HEK293 (cell line): ENCODE measurements around the gene OR5B21.

ENCODE experiments used
- CTCF ChIA-PET: fragments of 350-600 bp; formaldehyde crosslinking; extraction: SDS; loops from one replicate; lab custom pipeline; 2021; ENCODE audit warnings: antibody characterized with exemption; lab: Yijun Ruan, JAX
- POLR2A ChIA-PET: fragments of 300-600 bp; formaldehyde crosslinking; extraction: SDS; loops from one replicate; lab custom pipeline; 2020; ENCODE audit warnings: antibody characterized with exemption, inconsistent platforms; lab: Yijun Ruan, JAX
- H3K27ac ChIP-seq: fragments of 200-500 bp; sonication (Bioruptor generic); 2 replicates; pipeline ENCODE4 v1.5.1; 2014; ENCODE audit warnings: low read depth, low read length, control low read depth, inconsistent platforms; ENCODE audit errors: extremely low read depth
- H3K36me3 ChIP-seq, 2 experiments: fragments of 200-500 bp in 1 of 2; sonication (Bioruptor generic) in 1 of 2; 1 replicate in 1 of 2; 2 replicates in 1 of 2; pipeline ENCODE4 v1.5.1; 2014 to 2017; ENCODE audit warnings: inconsistent platforms in 2 of 2, low read length in 2 of 2; ENCODE audit not compliant: control insufficient read depth in 2 of 2, insufficient read depth in 1 of 2
- H3K4me1 ChIP-seq: fragments of 200-500 bp; sonication (Bioruptor generic); 2 replicates; pipeline ENCODE4 v1.5.1; 2014; ENCODE audit warnings: mild to moderate bottlenecking, low read length, inconsistent platforms; ENCODE audit not compliant: control insufficient read depth, insufficient read depth
- H3K4me3 ChIP-seq: 2 replicates; pipeline ENCODE4 v1.5.1; 2011; ENCODE audit warnings: low read depth, mild to moderate bottlenecking, control low read depth, low read length, moderate library complexity
- H3K9me3 ChIP-seq: fragments of 200-500 bp; sonication (Bioruptor generic); 2 replicates; pipeline ENCODE4 v1.5.1; 2014; ENCODE audit warnings: low read depth, low read length, inconsistent platforms; ENCODE audit not compliant: control insufficient read depth, insufficient read depth
- SALL2 ChIP-seq: fragments of 450-650 bp; formaldehyde crosslinking; IDR thresholded peaks from 2 replicates; pipeline ENCODE4 v1.5.0; 2017; ENCODE audit warnings: missing biosample characterization, mild to moderate bottlenecking, missing genetic modification characterization, borderline replicate concordance
- SP3 ChIP-seq: fragments of 450-650 bp; formaldehyde crosslinking; IDR thresholded peaks from 2 replicates; pipeline ENCODE4 v1.5.1; 2016; ENCODE audit warnings: missing biosample characterization, missing genetic modification characterization
- TRIM28 ChIP-seq: IDR thresholded peaks from 2 replicates; pipeline ENCODE4 v1.6.1; 2011; ENCODE audit warnings: low read length, control low read depth, borderline replicate concordance
- ZBTB21 ChIP-seq: fragments of 450-650 bp; formaldehyde crosslinking; IDR thresholded peaks from 2 replicates; pipeline ENCODE4 v1.5.1; 2017; ENCODE audit warnings: missing biosample characterization, missing genetic modification characterization
- ZNF10 ChIP-seq: fragments of 450-650 bp; formaldehyde crosslinking; IDR thresholded peaks from 2 replicates; pipeline ENCODE4 v1.5.1; 2017; ENCODE audit warnings: missing biosample characterization, missing genetic modification characterization
- ZNF133 ChIP-seq: fragments of 450-650 bp; formaldehyde crosslinking; IDR thresholded peaks from 2 replicates; pipeline ENCODE4 v1.5.1; 2016; ENCODE audit warnings: missing biosample characterization, missing genetic modification characterization
- ZNF175 ChIP-seq: fragments of 450-650 bp; formaldehyde crosslinking; IDR thresholded peaks from 2 replicates; pipeline ENCODE4 v1.5.1; 2016; ENCODE audit warnings: missing biosample characterization, missing genetic modification characterization
- ZNF248 ChIP-seq: fragments of 450-650 bp; formaldehyde crosslinking; IDR thresholded peaks from 2 replicates; pipeline ENCODE4 v1.5.1; 2017; ENCODE audit warnings: missing biosample characterization, missing genetic modification characterization
- ZNF266 ChIP-seq: fragments of 450-650 bp; formaldehyde crosslinking; IDR thresholded peaks from 2 replicates; pipeline ENCODE4 v1.5.1; 2016; ENCODE audit warnings: missing biosample characterization, missing genetic modification characterization, low read depth
- ZNF324 ChIP-seq: fragments of 450-650 bp; formaldehyde crosslinking; IDR thresholded peaks from 2 replicates; pipeline ENCODE4 v1.5.1; 2016; ENCODE audit warnings: missing biosample characterization, missing genetic modification characterization
- ZNF335 ChIP-seq: fragments of 450-650 bp; formaldehyde crosslinking; conservative IDR thresholded peaks from 2 replicates; pipeline ENCODE4 v1.5.1; 2016; ENCODE audit warnings: missing biosample characterization, missing genetic modification characterization
- ZNF433 ChIP-seq: fragments of 450-650 bp; formaldehyde crosslinking; IDR thresholded peaks from 2 replicates; pipeline ENCODE4 v1.5.1; 2016; ENCODE audit warnings: missing biosample characterization, missing genetic modification characterization, low read depth
- ZNF473 ChIP-seq: fragments of 450-650 bp; formaldehyde crosslinking; IDR thresholded peaks from 2 replicates; pipeline ENCODE4 v1.5.1; 2017; ENCODE audit warnings: missing biosample characterization, missing genetic modification characterization
- ZNF48 ChIP-seq: fragments of 450-650 bp; formaldehyde crosslinking; IDR thresholded peaks from 2 replicates; pipeline ENCODE4 v1.5.1; 2016; ENCODE audit warnings: missing biosample characterization, missing genetic modification characterization
- ZNF555 ChIP-seq: fragments of 450-650 bp; formaldehyde crosslinking; conservative IDR thresholded peaks from 2 replicates; pipeline ENCODE4 v1.5.1; 2017; ENCODE audit warnings: missing biosample characterization, mild to moderate bottlenecking, missing genetic modification characterization, inconsistent platforms
- ZNF707 ChIP-seq: fragments of 450-650 bp; formaldehyde crosslinking; IDR thresholded peaks from 2 replicates; pipeline ENCODE4 v1.5.1; 2016; ENCODE audit warnings: missing biosample characterization, missing genetic modification characterization
- TF ChIP-seq, protein P1 (sequence below): fragments of 450-650 bp; formaldehyde crosslinking; IDR thresholded peaks from 2 replicates; pipeline ENCODE4 v1.5.1; 2016; ENCODE audit warnings: missing biosample characterization, missing genetic modification characterization
- TF ChIP-seq, protein P2 (sequence below): fragments of 450-650 bp; formaldehyde crosslinking; optimal IDR thresholded peaks from 2 replicates; pipeline ENCODE3; 2016; ENCODE audit warnings: missing biosample characterization, mild to moderate bottlenecking, missing genetic modification characterization
- TF ChIP-seq, protein P3 (sequence below): fragments of 450-650 bp; formaldehyde crosslinking; IDR thresholded peaks from 2 replicates; pipeline ENCODE4 v1.5.1; 2016; ENCODE audit warnings: missing biosample characterization, missing genetic modification characterization
- TF ChIP-seq, protein P4 (sequence below): fragments of 450-650 bp; formaldehyde crosslinking; IDR thresholded peaks from 2 replicates; pipeline ENCODE4 v1.5.1; 2016; ENCODE audit warnings: missing biosample characterization, missing genetic modification characterization
- TF ChIP-seq, protein P5 (sequence below): fragments of 450-650 bp; formaldehyde crosslinking; IDR thresholded peaks from 2 replicates; pipeline ENCODE4 v1.5.1; 2016; ENCODE audit warnings: missing biosample characterization, missing genetic modification characterization, borderline replicate concordance

The OR5B21 gene

DNA sequence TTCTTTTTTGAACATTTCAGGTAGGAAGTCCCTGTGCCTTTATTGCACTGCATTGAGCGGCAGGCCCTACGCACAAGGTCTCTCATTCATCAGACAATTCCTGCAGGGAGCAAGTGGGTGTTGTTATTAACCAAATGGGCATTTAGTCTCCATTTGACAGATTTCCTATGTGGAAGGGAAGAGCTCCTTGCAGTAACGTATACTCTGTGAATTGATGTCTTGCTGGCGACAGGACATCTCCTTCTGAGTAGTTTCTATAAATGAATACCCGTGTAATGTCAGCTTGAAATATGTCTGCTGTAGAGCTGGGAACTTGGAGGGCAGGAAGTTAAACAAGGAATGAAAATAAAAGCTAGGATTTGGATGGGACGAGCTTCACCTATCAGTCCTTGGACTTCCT lies 3.7 kb downstream of the OR5B21 start:
- POLR2A ChIA-PET: no interaction called here
- H3K27ac ChIP-seq: no peak overlapping the region
- H3K36me3 ChIP-seq: no peaks in the 10 kb centered on the region
- H3K4me1 ChIP-seq: no peaks in the 10 kb centered on the region
- TF ChIP-seq ZNF473 (no peak), ZNF248 (tag by site-specific recombination) (no peak), ZNF266 (no peak), ZNF335 (tag by site-specific recombination) (no peak), ZBTB21 (tag by site-specific recombination) (no peak), ZNF48 (tag by site-specific recombination) (no peak), TRIM28 (no peak), ZNF10 (no peak), ZNF324 (tag by site-specific recombination) (no peak), ZNF175 (tag by site-specific recombination) (no peak), ZNF555 (no peak)
- TF ChIP-seq, protein P1, sequence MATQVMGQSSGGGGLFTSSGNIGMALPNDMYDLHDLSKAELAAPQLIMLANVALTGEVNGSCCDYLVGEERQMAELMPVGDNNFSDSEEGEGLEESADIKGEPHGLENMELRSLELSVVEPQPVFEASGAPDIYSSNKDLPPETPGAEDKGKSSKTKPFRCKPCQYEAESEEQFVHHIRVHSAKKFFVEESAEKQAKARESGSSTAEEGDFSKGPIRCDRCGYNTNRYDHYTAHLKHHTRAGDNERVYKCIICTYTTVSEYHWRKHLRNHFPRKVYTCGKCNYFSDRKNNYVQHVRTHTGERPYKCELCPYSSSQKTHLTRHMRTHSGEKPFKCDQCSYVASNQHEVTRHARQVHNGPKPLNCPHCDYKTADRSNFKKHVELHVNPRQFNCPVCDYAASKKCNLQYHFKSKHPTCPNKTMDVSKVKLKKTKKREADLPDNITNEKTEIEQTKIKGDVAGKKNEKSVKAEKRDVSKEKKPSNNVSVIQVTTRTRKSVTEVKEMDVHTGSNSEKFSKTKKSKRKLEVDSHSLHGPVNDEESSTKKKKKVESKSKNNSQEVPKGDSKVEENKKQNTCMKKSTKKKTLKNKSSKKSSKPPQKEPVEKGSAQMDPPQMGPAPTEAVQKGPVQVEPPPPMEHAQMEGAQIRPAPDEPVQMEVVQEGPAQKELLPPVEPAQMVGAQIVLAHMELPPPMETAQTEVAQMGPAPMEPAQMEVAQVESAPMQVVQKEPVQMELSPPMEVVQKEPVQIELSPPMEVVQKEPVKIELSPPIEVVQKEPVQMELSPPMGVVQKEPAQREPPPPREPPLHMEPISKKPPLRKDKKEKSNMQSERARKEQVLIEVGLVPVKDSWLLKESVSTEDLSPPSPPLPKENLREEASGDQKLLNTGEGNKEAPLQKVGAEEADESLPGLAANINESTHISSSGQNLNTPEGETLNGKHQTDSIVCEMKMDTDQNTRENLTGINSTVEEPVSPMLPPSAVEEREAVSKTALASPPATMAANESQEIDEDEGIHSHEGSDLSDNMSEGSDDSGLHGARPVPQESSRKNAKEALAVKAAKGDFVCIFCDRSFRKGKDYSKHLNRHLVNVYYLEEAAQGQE (tag by site-specific recombination): no peak
- TF ChIP-seq, protein P2, sequence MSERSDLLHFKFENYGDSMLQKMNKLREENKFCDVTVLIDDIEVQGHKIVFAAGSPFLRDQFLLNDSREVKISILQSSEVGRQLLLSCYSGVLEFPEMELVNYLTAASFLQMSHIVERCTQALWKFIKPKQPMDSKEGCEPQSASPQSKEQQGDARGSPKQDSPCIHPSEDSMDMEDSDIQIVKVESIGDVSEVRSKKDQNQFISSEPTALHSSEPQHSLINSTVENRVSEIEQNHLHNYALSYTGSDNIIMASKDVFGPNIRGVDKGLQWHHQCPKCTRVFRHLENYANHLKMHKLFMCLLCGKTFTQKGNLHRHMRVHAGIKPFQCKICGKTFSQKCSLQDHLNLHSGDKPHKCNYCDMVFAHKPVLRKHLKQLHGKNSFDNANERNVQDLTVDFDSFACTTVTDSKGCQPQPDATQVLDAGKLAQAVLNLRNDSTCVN (tag by site-specific recombination): no peak
- TF ChIP-seq, protein P3, sequence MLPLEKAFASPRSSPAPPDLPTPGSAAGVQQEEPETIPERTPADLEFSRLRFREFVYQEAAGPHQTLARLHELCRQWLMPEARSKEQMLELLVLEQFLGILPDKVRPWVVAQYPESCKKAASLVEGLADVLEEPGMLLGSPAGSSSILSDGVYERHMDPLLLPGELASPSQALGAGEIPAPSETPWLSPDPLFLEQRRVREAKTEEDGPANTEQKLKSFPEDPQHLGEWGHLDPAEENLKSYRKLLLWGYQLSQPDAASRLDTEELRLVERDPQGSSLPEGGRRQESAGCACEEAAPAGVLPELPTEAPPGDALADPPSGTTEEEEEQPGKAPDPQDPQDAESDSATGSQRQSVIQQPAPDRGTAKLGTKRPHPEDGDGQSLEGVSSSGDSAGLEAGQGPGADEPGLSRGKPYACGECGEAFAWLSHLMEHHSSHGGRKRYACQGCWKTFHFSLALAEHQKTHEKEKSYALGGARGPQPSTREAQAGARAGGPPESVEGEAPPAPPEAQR (tag by site-specific recombination): no peak
- no peaks in the 10 kb centered on the region for H3K9me3 ChIP-seq
- CTCF ChIA-PET: interaction anchor here (0.6 to 2.2 kb wide), 4 partner anchors 9 to 22 kb away, joined by 3 to 6 read pairs (median 4); no protein-coding TSS in a partner anchor
- H3K4me3 ChIP-seq: no peak overlapping the region

DNA sequence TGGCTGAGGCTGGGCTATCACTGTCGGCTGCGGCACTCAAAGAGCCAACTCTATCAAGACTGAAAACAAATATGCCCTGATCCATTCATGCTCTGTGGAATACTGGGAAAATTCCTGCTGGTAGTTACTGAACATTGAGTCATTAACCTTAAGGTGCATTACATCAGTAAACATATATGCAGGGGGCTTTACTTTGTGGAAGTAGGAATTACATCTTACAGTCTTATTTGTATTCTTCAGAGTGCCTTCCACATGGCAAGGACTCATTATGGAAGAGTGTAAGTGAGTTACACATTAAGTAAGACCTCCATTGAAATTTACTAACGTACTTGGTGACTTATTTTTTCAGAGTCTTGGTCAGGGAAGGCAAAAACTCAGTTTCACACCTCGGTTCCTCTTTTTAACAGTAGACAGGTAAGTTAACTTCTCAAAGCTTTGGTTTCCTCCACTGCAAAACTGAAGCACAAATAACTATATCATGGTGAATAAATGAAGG lies 4.5 kb downstream of the OR5B21 start:
- no peaks in the 10 kb centered on the region for H3K36me3 ChIP-seq
- H3K4me3 ChIP-seq: no peak overlapping the region
- no peak for TF ChIP-seq SP3
- no peak for TF ChIP-seq ZNF133 (tag by site-specific recombination)
- TF ChIP-seq ZNF433 (tag by site-specific recombination): no peak
- TF ChIP-seq SALL2 (tag by site-specific recombination): no peak
- TF ChIP-seq, protein P4, sequence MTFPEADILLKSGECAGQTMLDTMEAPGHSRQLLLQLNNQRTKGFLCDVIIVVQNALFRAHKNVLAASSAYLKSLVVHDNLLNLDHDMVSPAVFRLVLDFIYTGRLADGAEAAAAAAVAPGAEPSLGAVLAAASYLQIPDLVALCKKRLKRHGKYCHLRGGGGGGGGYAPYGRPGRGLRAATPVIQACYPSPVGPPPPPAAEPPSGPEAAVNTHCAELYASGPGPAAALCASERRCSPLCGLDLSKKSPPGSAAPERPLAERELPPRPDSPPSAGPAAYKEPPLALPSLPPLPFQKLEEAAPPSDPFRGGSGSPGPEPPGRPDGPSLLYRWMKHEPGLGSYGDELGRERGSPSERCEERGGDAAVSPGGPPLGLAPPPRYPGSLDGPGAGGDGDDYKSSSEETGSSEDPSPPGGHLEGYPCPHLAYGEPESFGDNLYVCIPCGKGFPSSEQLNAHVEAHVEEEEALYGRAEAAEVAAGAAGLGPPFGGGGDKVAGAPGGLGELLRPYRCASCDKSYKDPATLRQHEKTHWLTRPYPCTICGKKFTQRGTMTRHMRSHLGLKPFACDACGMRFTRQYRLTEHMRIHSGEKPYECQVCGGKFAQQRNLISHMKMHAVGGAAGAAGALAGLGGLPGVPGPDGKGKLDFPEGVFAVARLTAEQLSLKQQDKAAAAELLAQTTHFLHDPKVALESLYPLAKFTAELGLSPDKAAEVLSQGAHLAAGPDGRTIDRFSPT (tag by site-specific recombination): no peak
- no peak for TF ChIP-seq ZNF707
- TF ChIP-seq, protein P5, sequence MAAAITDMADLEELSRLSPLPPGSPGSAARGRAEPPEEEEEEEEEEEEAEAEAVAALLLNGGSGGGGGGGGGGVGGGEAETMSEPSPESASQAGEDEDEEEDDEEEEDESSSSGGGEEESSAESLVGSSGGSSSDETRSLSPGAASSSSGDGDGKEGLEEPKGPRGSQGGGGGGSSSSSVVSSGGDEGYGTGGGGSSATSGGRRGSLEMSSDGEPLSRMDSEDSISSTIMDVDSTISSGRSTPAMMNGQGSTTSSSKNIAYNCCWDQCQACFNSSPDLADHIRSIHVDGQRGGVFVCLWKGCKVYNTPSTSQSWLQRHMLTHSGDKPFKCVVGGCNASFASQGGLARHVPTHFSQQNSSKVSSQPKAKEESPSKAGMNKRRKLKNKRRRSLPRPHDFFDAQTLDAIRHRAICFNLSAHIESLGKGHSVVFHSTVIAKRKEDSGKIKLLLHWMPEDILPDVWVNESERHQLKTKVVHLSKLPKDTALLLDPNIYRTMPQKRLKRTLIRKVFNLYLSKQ (tag by site-specific recombination): no peak
- TF ChIP-seq ZNF248 (tag by site-specific recombination): no peak
- no peaks in the 10 kb centered on the region for H3K9me3 ChIP-seq
- no peak overlapping the region for H3K27ac ChIP-seq
- ChIA-PET POLR2A (no interaction called here), CTCF (interaction anchor here (0.9 to 2.2 kb wide), 2 partner anchors 10 to 22 kb away, joined by 3 to 6 read pairs; no protein-coding TSS in a partner anchor)
- no peaks in the 10 kb centered on the region for H3K4me1 ChIP-seq
